ENCODE data around the gene PRAME.
A peak's percentile ranks its signal among the peaks of the same experiment; 100 is the strongest.

The PRAME gene

GRCh38 chr22:22508274-22509176, 50.5 kb downstream of the PRAME start, which contains the start of gene ZNF280B:
Gene ZNF280B (minus strand): TSS chr22:22508742. CDS start chr22:22489398, 19,344 bp downstream.
- peak; percentile 92 for DNase-seq
- in situ Hi-C loops (cut with MboI; ENCODE audit: low pct_unique_long_range_greater_than_20kb, low sequenced_read_pairs) = no loop called here

GRCh38 chr22:22507743-22508273, 51.3 kb downstream of the PRAME start:
- DNase-seq = peak; percentile 12
- in situ Hi-C loops (cut with MboI; ENCODE audit: low pct_unique_long_range_greater_than_20kb, low sequenced_read_pairs) = no loop called here

DNA sequence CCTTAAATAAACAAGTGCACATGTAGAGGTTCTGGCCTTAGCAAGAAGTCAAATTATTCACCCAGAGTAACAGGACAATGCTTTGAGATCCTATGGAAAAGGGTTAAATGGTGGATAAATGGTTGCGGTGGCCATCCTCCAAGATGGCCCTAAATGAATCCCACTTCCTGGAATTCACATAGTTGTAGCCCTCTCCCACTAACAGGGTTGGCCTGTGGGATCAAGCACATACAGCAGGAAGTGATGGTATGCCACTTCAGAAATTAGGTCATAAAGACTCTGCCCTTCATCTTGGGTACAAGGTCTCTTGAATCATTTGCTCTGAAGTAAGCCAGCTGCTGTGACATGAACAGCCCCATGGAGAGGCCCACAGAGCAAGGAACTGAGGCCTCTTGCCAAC, 52.3 kb downstream of the PRAME start:
- in situ Hi-C loops (cut with MboI; ENCODE audit: low pct_unique_long_range_greater_than_20kb, low sequenced_read_pairs) = no loop called here
- DNase-seq = no peak

DNA sequence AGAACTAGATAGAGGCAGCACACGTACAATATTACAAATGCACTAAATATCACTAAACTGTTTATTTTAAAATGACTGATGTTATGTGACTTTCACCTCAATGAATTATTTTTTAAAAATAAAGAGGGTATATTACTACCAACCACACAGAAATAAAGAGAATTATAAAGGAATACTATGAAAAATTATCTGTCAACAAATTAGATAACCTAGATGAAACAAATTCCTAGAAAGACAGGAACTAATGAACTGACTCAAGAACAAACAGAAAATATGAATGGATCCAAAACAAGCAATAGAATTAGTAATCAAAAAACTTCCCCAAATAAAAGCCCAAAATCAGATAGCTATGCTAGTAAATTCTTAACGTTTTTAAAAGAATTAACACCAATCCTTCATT, 60.8 kb downstream of the PRAME start:
- DNase-seq = no peak
- in situ Hi-C loops (cut with MboI; ENCODE audit: low pct_unique_long_range_greater_than_20kb, low sequenced_read_pairs) = no loop called here

All from KBM-7 (cell line).